A549 (cell line): ENCODE measurements around the gene SAMD8. TPM values are rescaled to one million over a fixed set of nuclear protein-coding genes. Genes with fewer than 3 reads are reported as not detected.

Source experiments
- ATAC-seq, 2 experiments: fragments of 200-7000 bp in 1 of 2; fragments of >200 bp in 1 of 2; cut with Nextera tagmentation in 1 of 2; cut with Tn5 transposase in 1 of 2; 3 replicates each; pipeline versions ENCODE4 v1.8.0 to v1.9.1; 2018 to 2020; ENCODE audit warnings: mild to moderate bottlenecking in 1 of 2, moderate library complexity in 1 of 2
- CTCF ChIA-PET: fragments of 300-600 bp; sonication (Branson Sonifier 250); formaldehyde crosslinking; extraction: SDS; loops from one replicate; lab custom pipeline; 2021; ENCODE audit warnings: antibody characterized with exemption, inconsistent platforms; lab: Yijun Ruan, JAX
- POLR2A ChIA-PET: fragments of 350-600 bp; formaldehyde crosslinking; extraction: SDS; loops from one replicate; lab custom pipeline; 2021; ENCODE audit warnings: antibody characterized with exemption, inconsistent platforms; lab: Yijun Ruan, JAX
- DNase-seq, 2 experiments: peaks; one replicate each; pipeline versions ENCODE4 v3.0.0 to v3.0.0-alpha.2; 2011 to 2016; ENCODE audit warnings: low read depth in 1 of 2, low spot score in 1 of 2
- FAIRE-seq: peaks from 2 replicates; lab custom pipeline; 2011; peaks lifted over from hg19 to GRCh38; lab: Jason Lieb, UNC
- H3K27ac ChIP-seq, 2 experiments: fragments of >200 bp; sonication (Bioruptor Twin); formaldehyde crosslinking; 3 replicates each; pipeline ENCODE4 v1.5.1; 2016 to 2017
- H3K4me1 ChIP-seq: fragments of >200 bp; sonication (Bioruptor Twin); formaldehyde crosslinking; 3 replicates; pipeline ENCODE4 v1.6.1; 2016
- H3K4me2 ChIP-seq: fragments of >200 bp; sonication (Bioruptor Twin); formaldehyde crosslinking; 3 replicates; pipeline ENCODE4 v1.6.1; 2016
- H3K4me3 ChIP-seq: fragments of >200 bp; sonication (Bioruptor Twin); formaldehyde crosslinking; 3 replicates; pipeline ENCODE4 v1.5.1; 2016
- H3K9me3 ChIP-seq: fragments of >200 bp; sonication (Bioruptor Twin); formaldehyde crosslinking; 3 replicates; pipeline ENCODE4 v1.6.1; 2016
- CBX2 ChIP-seq: fragments of 200-600 bp; sonication (generic); IDR thresholded peaks from 2 replicates; pipeline ENCODE4 v1.6.1; 2016; ENCODE audit warnings: low read depth, mild to moderate bottlenecking, borderline replicate concordance
- CBX8 ChIP-seq: fragments of 200-600 bp; sonication (generic); IDR thresholded peaks from 2 replicates; pipeline ENCODE4 v1.6.1; 2016
- CHD2 ChIP-seq: fragments of 150-350 bp; IDR thresholded peaks from 2 replicates; pipeline ENCODE4 v1.6.1; 2014; ENCODE audit warnings: low read length; ENCODE audit not compliant: partially characterized antibody
- EHMT2 ChIP-seq: fragments of 200-600 bp; sonication (generic); IDR thresholded peaks from 2 replicates; pipeline ENCODE4 v1.6.1; 2016; ENCODE audit warnings: antibody characterized with exemption, low read depth, mild to moderate bottlenecking, moderate library complexity
- ESRRA ChIP-seq: fragments of 150-350 bp; IDR thresholded peaks from 2 replicates; pipeline ENCODE4 v1.6.1; 2014; ENCODE audit warnings: mild to moderate bottlenecking, low read length, borderline replicate concordance
- FOSB ChIP-seq: fragments of 250-450 bp; sonication (Bioruptor Pico); IDR thresholded peaks from 2 replicates; pipeline ENCODE4 v1.5.0; 2020; ENCODE audit warnings: mild to moderate bottlenecking, moderate library complexity
- FOXS1 ChIP-seq: fragments of 250-450 bp; sonication (Bioruptor Pico); IDR thresholded peaks from 2 replicates; pipeline ENCODE4 v1.5.0; 2020; ENCODE audit warnings: mild to moderate bottlenecking, moderate library complexity
- GATA3 ChIP-seq: IDR thresholded peaks from 2 replicates; pipeline ENCODE4 v1.6.1; 2012; ENCODE audit warnings: borderline replicate concordance
- HDAC2 ChIP-seq: fragments of 200-600 bp; sonication (generic); IDR thresholded peaks from 2 replicates; pipeline ENCODE4 v1.6.1; 2016
- HEYL ChIP-seq: fragments of 250-450 bp; sonication (Bioruptor Pico); IDR thresholded peaks from 2 replicates; pipeline ENCODE4 v1.8.0; 2021; ENCODE audit warnings: mild to moderate bottlenecking, moderate library complexity
- JUN ChIP-seq, 2 experiments: fragments of >200 bp; sonication (Bioruptor Twin); formaldehyde crosslinking; IDR thresholded peaks; 2 replicates in 1 of 2; 3 replicates in 1 of 2; pipeline ENCODE4 v1.6.1; 2016 to 2017
- JUNB ChIP-seq: fragments of >200 bp; sonication (Bioruptor Twin); formaldehyde crosslinking; IDR thresholded peaks from 2 replicates; pipeline ENCODE4 v1.6.1; 2016
- KDM1A ChIP-seq: fragments of 200-600 bp; sonication (generic); IDR thresholded peaks from 2 replicates; pipeline ENCODE4 v1.6.1; 2016; ENCODE audit warnings: low read depth, mild to moderate bottlenecking
- MYC ChIP-seq: IDR thresholded peaks from 2 replicates; pipeline ENCODE4 v1.6.1; 2012; ENCODE audit warnings: mild to moderate bottlenecking, inconsistent platforms, low read length, improper control_type of control experiment, borderline replicate concordance
- POLR2A ChIP-seq: IDR thresholded peaks from 2 replicates; pipeline ENCODE4 v1.6.1; 2012; ENCODE audit warnings: mild to moderate bottlenecking, low read length
- RCOR1 ChIP-seq: fragments of 150-350 bp; IDR thresholded peaks from 2 replicates; pipeline ENCODE4 v1.6.1; 2014; ENCODE audit warnings: antibody characterized with exemption, low read length, low read depth
- TFCP2L1 ChIP-seq: fragments of 250-450 bp; sonication (Bioruptor Pico); IDR thresholded peaks from 2 replicates; pipeline ENCODE4 v1.5.0; 2021; ENCODE audit warnings: mild to moderate bottlenecking
- ZC3H11A ChIP-seq: fragments of 450-650 bp; IDR thresholded peaks from 2 replicates; pipeline ENCODE4 v1.6.1; 2014; ENCODE audit warnings: antibody characterized with exemption, mild to moderate bottlenecking
- ZFP36 ChIP-seq: fragments of 450-650 bp; IDR thresholded peaks from 2 replicates; pipeline ENCODE4 v1.6.1; 2014; ENCODE audit warnings: borderline replicate concordance; ENCODE audit not compliant: partially characterized antibody
- WGBS: methylation state at CpG from one replicate; pipeline ENCODE4 v1.1.6; 2017; ENCODE audit errors: missing lambda C conversion rate; 5-methylcytosine and 5-hydroxymethylcytosine counted together
- polyA plus RNA-seq, 4 experiments: library from polyadenylated mRNA; depleted of rRNA in 3 of 4; stranded (reverse); fragments of >200 nt; fragmentation: RNase III in 1 of 4; extraction: RNeasy Plus Mini Kit Qiagen cat#74134 plus additional on column Dnase treatment in 1 of 4; gene quantifications; 2 replicates in 3 of 4; 3 replicates in 1 of 4; pipeline ENCODE4 v1.2.3, GENCODE V29; 2011 to 2017
- TF ChIP-seq, protein P1 (sequence below): fragments of >200 bp; sonication (Bioruptor Twin); formaldehyde crosslinking; IDR thresholded peaks from 2 replicates; pipeline ENCODE4 v1.6.1; 2016
- TF ChIP-seq, protein P2 (sequence below): fragments of >200 bp; sonication (Bioruptor Twin); formaldehyde crosslinking; IDR thresholded peaks from 3 replicates; pipeline ENCODE4 v1.6.1; 2016
- TF ChIP-seq, protein P3 (sequence below): fragments of 250-450 bp; sonication (Bioruptor Pico); IDR thresholded peaks from 2 replicates; pipeline ENCODE4 v1.5.0; 2020; ENCODE audit warnings: low read depth, mild to moderate bottlenecking, moderate library complexity
- TF ChIP-seq, protein P4 (sequence below): fragments of 250-450 bp; sonication (Bioruptor Pico); IDR thresholded peaks from 2 replicates; pipeline ENCODE4 v1.5.0; 2021; ENCODE audit warnings: mild to moderate bottlenecking, moderate library complexity, borderline replicate concordance
- TF ChIP-seq, protein P5 (sequence below): fragments of 150-350 bp; IDR thresholded peaks from 2 replicates; pipeline ENCODE4 v1.6.1; 2014; ENCODE audit warnings: low read depth, mild to moderate bottlenecking, low read length

SAMD8 gene
- polyA plus RNA-seq, 2 of the 4 experiments (the other 2 are of a cell fraction): 10.9 to 27.9 TPM

DNA sequence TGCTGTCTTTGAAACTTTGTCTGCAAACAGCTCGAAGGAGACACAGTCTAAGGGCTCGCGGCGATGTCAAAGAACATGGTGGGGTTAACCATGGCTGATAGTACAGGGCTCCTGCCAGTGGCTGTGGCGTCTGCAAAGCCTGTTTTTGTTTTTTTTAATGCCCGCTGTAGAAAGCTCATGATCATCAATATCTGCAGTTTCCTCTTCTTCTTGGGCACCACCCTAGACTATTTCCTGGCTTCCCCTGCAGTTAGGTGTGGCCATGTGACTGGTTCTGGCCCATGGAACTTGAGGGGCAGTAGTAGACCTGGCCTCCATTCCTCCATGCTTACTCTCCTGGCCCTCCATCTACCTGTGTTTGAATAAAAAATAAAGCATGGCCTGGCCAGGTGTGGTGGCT is 21.8 kb upstream of the SAMD8 start:
- DNase-seq (no peak), ATAC-seq (no peak), FAIRE-seq (no peak)
- Histone ChIP-seq H3K4me1 (no peaks in the 10 kb centered on the region), H3K9me3 (no peaks in the 10 kb centered on the region), H3K27ac (no peak overlapping the region), H3K4me3 (no peak overlapping the region), H3K4me2 (no peak overlapping the region)
- TF ChIP-seq, protein P1, sequence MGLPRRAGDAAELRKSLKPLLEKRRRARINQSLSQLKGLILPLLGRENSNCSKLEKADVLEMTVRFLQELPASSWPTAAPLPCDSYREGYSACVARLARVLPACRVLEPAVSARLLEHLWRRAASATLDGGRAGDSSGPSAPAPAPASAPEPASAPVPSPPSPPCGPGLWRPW: no peak
- TF ChIP-seq FOSB (CRISPR knock-in tag): no peak
- no peak for TF ChIP-seq ZFP36
- POLR2A ChIA-PET: no interaction called here
- CTCF ChIA-PET: interaction anchor here (4.9 kb wide), 1 partner anchor 10 kb away, joined by 30 read pairs; a partner anchor contains a TSS
- 80% methylated on average over 6 of the region's 6 CpGs for whole genome bisulfite sequencing

DNA sequence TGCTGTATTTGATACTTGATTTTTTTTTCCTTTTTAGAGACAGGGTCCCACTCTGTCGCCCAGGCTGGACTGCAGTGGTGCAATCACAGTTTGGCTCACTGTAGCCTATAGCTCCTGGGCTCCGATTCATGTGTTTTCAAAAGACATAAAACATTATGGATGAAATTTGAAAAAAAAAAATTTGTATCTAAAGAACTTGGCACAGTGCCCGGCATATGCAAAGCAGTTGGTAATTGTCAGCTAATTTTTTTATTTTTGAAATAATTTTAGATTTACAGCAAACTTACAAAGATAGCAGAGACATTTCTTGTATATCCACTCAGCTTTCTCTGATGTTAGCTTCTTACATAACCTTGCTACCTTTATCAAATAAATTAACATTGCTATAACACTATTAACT is 20.3 kb upstream of the SAMD8 start:
- FAIRE-seq: no peak
- WGBS: 76% methylated on average over 3 of the region's 3 CpGs
- CTCF ChIA-PET: interaction anchor here (4.9 kb wide), 1 partner anchor 8 kb away, joined by 30 read pairs; a partner anchor contains a TSS

DNA sequence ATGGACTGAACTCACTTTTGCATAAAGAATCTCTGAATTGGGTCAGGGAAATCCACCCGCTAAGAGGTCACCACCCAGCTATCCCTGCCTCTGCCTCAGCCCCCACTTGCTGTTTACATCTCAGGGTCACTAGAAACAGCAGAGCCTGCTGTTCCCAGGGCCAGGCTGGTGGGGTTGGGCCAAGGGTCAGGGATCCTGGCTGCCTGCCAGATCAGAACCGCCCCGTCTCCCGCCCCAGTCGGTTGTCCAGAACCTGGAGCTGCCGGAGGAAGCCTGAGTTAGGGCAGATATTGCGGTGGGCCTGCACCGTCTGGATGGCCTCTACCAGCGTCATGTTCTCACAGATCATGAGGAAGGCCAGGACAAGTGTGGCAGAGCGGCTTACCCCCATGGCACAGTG is 17.0 kb upstream of the SAMD8 start:
- FAIRE-seq: no peak
- Histone ChIP-seq H3K4me3 (no peak overlapping the region), H3K27ac (no peak overlapping the region)
- TF ChIP-seq CHD2: no peak
- TF ChIP-seq, all 56 proteins: peak for 0
- Histone ChIP-seq H3K4me2 (no peak overlapping the region), H3K4me1 (no peaks in the 10 kb centered on the region), H3K9me3 (no peaks in the 10 kb centered on the region)
- ChIA-PET POLR2A (no interaction called here), CTCF (interaction anchor here (0.6 to 16.8 kb wide), 5 partner anchors 12 to 848 kb away, joined by 3 to 210 read pairs (median 6); partner anchors contain the start of gene COMTD1)
- DNase-seq (no peak), ATAC-seq (no peak)
- WGBS: 88% methylated on average over 10 of the region's 10 CpGs

More for the DNA sequence above, 20.3 kb upstream of the SAMD8 start:
- Histone ChIP-seq H3K27ac (no peak overlapping the region), H3K9me3 (no peaks in the 10 kb centered on the region), H3K4me2 (no peak overlapping the region), H3K4me3 (no peak overlapping the region), H3K4me1 (no peaks in the 10 kb centered on the region)
- TF ChIP-seq JUNB (no peak), CBX2 (no peak), TFCP2L1 (CRISPR knock-in tag) (no peak), POLR2A (no peak)
- TF ChIP-seq, protein P2, sequence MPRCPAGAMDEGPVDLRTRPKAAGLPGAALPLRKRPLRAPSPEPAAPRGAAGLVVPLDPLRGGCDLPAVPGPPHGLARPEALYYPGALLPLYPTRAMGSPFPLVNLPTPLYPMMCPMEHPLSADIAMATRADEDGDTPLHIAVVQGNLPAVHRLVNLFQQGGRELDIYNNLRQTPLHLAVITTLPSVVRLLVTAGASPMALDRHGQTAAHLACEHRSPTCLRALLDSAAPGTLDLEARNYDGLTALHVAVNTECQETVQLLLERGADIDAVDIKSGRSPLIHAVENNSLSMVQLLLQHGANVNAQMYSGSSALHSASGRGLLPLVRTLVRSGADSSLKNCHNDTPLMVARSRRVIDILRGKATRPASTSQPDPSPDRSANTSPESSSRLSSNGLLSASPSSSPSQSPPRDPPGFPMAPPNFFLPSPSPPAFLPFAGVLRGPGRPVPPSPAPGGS: no peak
- ATAC-seq (no peak), DNase-seq (no peak)
- POLR2A ChIA-PET: no interaction called here

DNA sequence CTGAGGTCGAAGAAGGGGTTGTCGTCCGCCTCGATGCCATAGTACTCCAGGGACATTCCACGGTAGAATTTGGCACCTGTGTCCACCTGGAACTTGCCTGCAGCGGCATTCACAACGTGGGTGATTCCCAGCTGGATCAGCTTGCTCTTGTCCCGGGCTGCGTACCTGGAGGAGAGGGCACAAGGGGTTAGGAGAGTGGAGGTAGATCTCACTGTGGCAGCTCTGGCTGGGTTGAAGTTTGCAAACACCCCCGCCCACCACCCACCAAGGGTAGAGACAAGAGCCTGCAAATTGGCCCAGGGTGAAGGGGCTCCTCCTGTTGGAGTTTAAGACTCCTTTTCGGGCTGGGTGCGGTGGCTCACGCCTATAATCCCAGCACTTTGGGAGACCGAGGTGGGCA is 15.8 kb upstream of the SAMD8 start:
- no peak overlapping the region for H3K27ac ChIP-seq

DNA sequence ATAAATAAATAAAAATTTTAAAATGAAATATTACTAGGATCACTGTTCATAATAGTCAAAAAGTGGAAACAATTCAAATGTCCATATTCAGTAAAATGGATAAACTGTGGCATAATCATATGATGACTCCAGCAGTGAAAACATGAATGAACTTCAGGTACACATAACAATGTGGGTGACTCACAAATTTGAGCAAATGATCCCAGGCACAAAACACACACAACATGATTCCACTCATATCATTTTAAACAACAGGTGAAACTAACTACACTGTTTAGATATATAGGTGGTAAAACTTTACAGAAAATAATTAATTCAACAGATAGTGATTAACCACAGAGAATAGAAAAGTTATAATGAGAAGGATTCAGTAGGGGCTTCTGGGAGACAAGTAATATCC is 14.7 kb upstream of the SAMD8 start:
- ATAC-seq (no peak), FAIRE-seq (no peak), DNase-seq (no peak)
- Histone ChIP-seq H3K9me3 (no peaks in the 10 kb centered on the region), H3K27ac (no peak overlapping the region), H3K4me3 (no peak overlapping the region), H3K4me1 (no peaks in the 10 kb centered on the region; the same call in 2 of the 3 replicates), H3K4me2 (no peak overlapping the region)
- POLR2A ChIA-PET: no interaction called here
- CTCF ChIA-PET: interaction anchor here (0.7 to 16.8 kb wide), 2 partner anchors 850 to 859 kb away, joined by 3 to 210 read pairs; no protein-coding TSS in a partner anchor
- TF ChIP-seq FOXS1 (CRISPR knock-in tag) (no peak), EHMT2 (no peak), HDAC2 (no peak), ZC3H11A (no peak), HEYL (CRISPR knock-in tag) (no peak), ESRRA (no peak), RCOR1 (no peak)
- TF ChIP-seq, protein P2: no peak
- TF ChIP-seq, protein P3, sequence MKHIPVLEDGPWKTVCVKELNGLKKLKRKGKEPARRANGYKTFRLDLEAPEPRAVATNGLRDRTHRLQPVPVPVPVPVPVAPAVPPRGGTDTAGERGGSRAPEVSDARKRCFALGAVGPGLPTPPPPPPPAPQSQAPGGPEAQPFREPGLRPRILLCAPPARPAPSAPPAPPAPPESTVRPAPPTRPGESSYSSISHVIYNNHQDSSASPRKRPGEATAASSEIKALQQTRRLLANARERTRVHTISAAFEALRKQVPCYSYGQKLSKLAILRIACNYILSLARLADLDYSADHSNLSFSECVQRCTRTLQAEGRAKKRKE (CRISPR knock-in tag): no peak
- TF ChIP-seq, protein P4, sequence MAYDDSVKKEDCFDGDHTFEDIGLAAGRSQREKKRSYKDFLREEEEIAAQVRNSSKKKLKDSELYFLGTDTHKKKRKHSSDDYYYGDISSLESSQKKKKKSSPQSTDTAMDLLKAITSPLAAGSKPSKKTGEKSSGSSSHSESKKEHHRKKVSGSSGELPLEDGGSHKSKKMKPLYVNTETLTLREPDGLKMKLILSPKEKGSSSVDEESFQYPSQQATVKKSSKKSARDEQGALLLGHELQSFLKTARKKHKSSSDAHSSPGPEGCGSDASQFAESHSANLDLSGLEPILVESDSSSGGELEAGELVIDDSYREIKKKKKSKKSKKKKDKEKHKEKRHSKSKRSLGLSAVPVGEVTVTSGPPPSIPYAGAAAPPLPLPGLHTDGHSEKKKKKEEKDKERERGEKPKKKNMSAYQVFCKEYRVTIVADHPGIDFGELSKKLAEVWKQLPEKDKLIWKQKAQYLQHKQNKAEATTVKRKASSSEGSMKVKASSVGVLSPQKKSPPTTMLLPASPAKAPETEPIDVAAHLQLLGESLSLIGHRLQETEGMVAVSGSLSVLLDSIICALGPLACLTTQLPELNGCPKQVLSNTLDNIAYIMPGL: no peak
- TF ChIP-seq, all 56 proteins: peak for 0

More for the DNA sequence above, 15.8 kb upstream of the SAMD8 start:
- no peak for ATAC-seq
- H3K4me3 ChIP-seq: no peak overlapping the region
- no peak for DNase-seq
- H3K4me1 ChIP-seq: no peaks in the 10 kb centered on the region; the same call in 2 of the 3 replicates
- no peak for FAIRE-seq
- ChIA-PET POLR2A (no interaction called here), CTCF (interaction anchor here (0.6 to 16.8 kb wide), 5 partner anchors 11 to 849 kb away, joined by 3 to 210 read pairs (median 6); partner anchors contain the start of gene COMTD1)
- TF ChIP-seq JUN (IDR thresholded peaks at IDR 0.05) (no peak), GATA3 (no peak), KDM1A (no peak), CBX8 (no peak), MYC (no peak), CHD2 (no peak)
- TF ChIP-seq, protein P5, sequence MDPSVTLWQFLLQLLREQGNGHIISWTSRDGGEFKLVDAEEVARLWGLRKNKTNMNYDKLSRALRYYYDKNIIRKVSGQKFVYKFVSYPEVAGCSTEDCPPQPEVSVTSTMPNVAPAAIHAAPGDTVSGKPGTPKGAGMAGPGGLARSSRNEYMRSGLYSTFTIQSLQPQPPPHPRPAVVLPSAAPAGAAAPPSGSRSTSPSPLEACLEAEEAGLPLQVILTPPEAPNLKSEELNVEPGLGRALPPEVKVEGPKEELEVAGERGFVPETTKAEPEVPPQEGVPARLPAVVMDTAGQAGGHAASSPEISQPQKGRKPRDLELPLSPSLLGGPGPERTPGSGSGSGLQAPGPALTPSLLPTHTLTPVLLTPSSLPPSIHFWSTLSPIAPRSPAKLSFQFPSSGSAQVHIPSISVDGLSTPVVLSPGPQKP: no peak
- no peak overlapping the region for H3K4me2 ChIP-seq
- WGBS: 71% methylated on average over 14 of the region's 14 CpGs
- H3K9me3 ChIP-seq: no peaks in the 10 kb centered on the region
